ENCODE results near the gene STX12. TPM values are rescaled to one million over a fixed set of nuclear protein-coding genes. Genes with fewer than 3 reads are reported as not detected.
"Not testable (repeated sequence)": the region's sequence is repeated elsewhere in the genome, so short reads cannot be mapped to it uniquely, and the experiment has no call there.

STX12 gene
- total RNA-seq, 1 donor: 67.0 TPM

GRCh38 chr1:27789540-27790041, 16.6 kb downstream of the STX12 start:
- H3K4me2 ChIP-seq (ENCODE audit: insufficient read depth, low read length): no peak overlapping the region
- peaks cover 5% of the 10 kb centered on the region for H4K20me1 ChIP-seq (ENCODE audit: insufficient read depth, low read length)
- H3K4me1 ChIP-seq (ENCODE audit: insufficient read depth, low read length): peaks cover 7% of the 10 kb centered on the region
- peaks cover 32% of the 10 kb centered on the region for H3K36me3 ChIP-seq (ENCODE audit: insufficient read depth, low read length)
- TF ChIP-seq CTCF (IDR thresholded peaks at IDR 0.05; ENCODE audit: extremely low read depth, low read depth, low read length): no peak
- H2AFZ ChIP-seq (ENCODE audit: low read length): no peak overlapping the region
- DNase-seq (ENCODE audit: insufficient read length, low spot score, missing footprints): no peak
- peaks cover 39% of the 10 kb centered on the region for H3K79me2 ChIP-seq (ENCODE audit: insufficient read depth, low read length)
- no peaks in the 10 kb centered on the region for H3K9me3 ChIP-seq (ENCODE audit: low read depth, low read length)
- no peak overlapping the region for H3K4me3 ChIP-seq (ENCODE audit: insufficient read depth, low read length)
- no peak overlapping the region for H3K27ac ChIP-seq (ENCODE audit: low read depth, low read length)
- no peaks in the 10 kb centered on the region for H3K27me3 ChIP-seq (ENCODE audit: insufficient read depth, low read length)

GRCh38 chr1:27790270-27790669, 17.3 kb downstream of the STX12 start:
- H3K79me2 ChIP-seq (ENCODE audit: insufficient read depth, low read length): peaks cover 35% of the 10 kb centered on the region
- peaks cover 39% of the 10 kb centered on the region for H3K36me3 ChIP-seq (ENCODE audit: insufficient read depth, low read length)
- DNase-seq (ENCODE audit: insufficient read length, low spot score, missing footprints); H3K4me3 ChIP-seq (ENCODE audit: insufficient read depth, low read length); H3K27me3 ChIP-seq (ENCODE audit: insufficient read depth, low read length); H3K27ac ChIP-seq (ENCODE audit: low read depth, low read length); H4K20me1 ChIP-seq (ENCODE audit: insufficient read depth, low read length); H3K4me1 ChIP-seq (ENCODE audit: insufficient read depth, low read length); H2AFZ ChIP-seq (ENCODE audit: low read length); H3K9me3 ChIP-seq (ENCODE audit: low read depth, low read length); H3K4me2 ChIP-seq (ENCODE audit: insufficient read depth, low read length): not testable (repeated sequence)

- Histone ChIP-seq H3K27ac (ENCODE audit: low read depth, low read length) (no peak overlapping the region), H4K20me1 (ENCODE audit: insufficient read depth, low read length) (no peaks in the 10 kb centered on the region), H3K27me3 (ENCODE audit: insufficient read depth, low read length) (no peaks in the 10 kb centered on the region), H3K4me3 (ENCODE audit: insufficient read depth, low read length) (no peak overlapping the region), H3K4me1 (ENCODE audit: insufficient read depth, low read length) (no peaks in the 10 kb centered on the region), H3K36me3 (ENCODE audit: insufficient read depth, low read length) (peaks cover 56% of the 10 kb centered on the region), H3K79me2 (ENCODE audit: insufficient read depth, low read length) (no peaks in the 10 kb centered on the region), H3K9me3 (ENCODE audit: low read depth, low read length) (no peaks in the 10 kb centered on the region), H3K4me2 (ENCODE audit: insufficient read depth, low read length) (no peak overlapping the region), H2AFZ (ENCODE audit: low read length) (no peak overlapping the region)
- no peak for TF ChIP-seq CTCF (IDR thresholded peaks at IDR 0.05; ENCODE audit: extremely low read depth, low read depth, low read length)
- peak; percentile 62 for DNase-seq (ENCODE audit: insufficient read length, low spot score, missing footprints)
Measured at GRCh38 chr1:27795601-27796000, 22.6 kb downstream of the STX12 start.

- no peaks in the 10 kb centered on the region for H3K79me2 ChIP-seq (ENCODE audit: insufficient read depth, low read length)
- peaks cover 48% of the 10 kb centered on the region for H3K36me3 ChIP-seq (ENCODE audit: insufficient read depth, low read length)
Measured at GRCh38 chr1:27804791-27805190, 31.8 kb downstream of the STX12 start.

More at GRCh38 chr1:27804791-27805190, 31.8 kb downstream of the STX12 start:
- Histone ChIP-seq H4K20me1 (ENCODE audit: insufficient read depth, low read length) (no peaks in the 10 kb centered on the region), H3K9me3 (ENCODE audit: low read depth, low read length) (no peaks in the 10 kb centered on the region), H3K27ac (ENCODE audit: low read depth, low read length) (no peak overlapping the region), H2AFZ (ENCODE audit: low read length) (no peak overlapping the region), H3K4me2 (ENCODE audit: insufficient read depth, low read length) (no peak overlapping the region), H3K4me1 (ENCODE audit: insufficient read depth, low read length) (no peaks in the 10 kb centered on the region), H3K27me3 (ENCODE audit: insufficient read depth, low read length) (no peaks in the 10 kb centered on the region), H3K4me3 (ENCODE audit: insufficient read depth, low read length) (no peak overlapping the region)
- DNase-seq (ENCODE audit: insufficient read length, low spot score, missing footprints): no peak
- TF ChIP-seq CTCF (IDR thresholded peaks at IDR 0.05; ENCODE audit: extremely low read depth, low read depth, low read length): no peak
